T-helper 2 cell treated with Interferon-gamma antibody and Interleukin-4, amounts not matched to agents 5 μg/mL and 100 μg/mL, for 36 hours (primary cell): Measurements from ENCODE around the gene LHPP.

Experiments
- DNase-seq: peaks from one replicate; pipeline ENCODE4 v3.0.0; 2021; ENCODE audit warnings: low spot score
- H3K27ac Mint-ChIP-seq: one replicate; pipeline ENCODE4 v1.8.0; 2021; ENCODE audit warnings: mild to moderate bottlenecking, mixed read lengths
- H3K27me3 Mint-ChIP-seq: one replicate; pipeline ENCODE4 v1.8.0; 2021; ENCODE audit warnings: low read depth, mixed read lengths
- H3K36me3 Mint-ChIP-seq: one replicate; pipeline ENCODE4 v1.8.0; 2021; ENCODE audit warnings: low read depth, mixed read lengths
- H3K4me1 Mint-ChIP-seq: one replicate; pipeline ENCODE4 v1.8.0; 2021; ENCODE audit warnings: low read depth, mixed read lengths
- H3K4me3 Mint-ChIP-seq: one replicate; pipeline ENCODE4 v1.8.0; 2022; ENCODE audit warnings: mild to moderate bottlenecking, moderate library complexity, mixed read lengths
- H3K9me3 Mint-ChIP-seq: one replicate; pipeline ENCODE4 v1.8.0; 2021; ENCODE audit warnings: mixed read lengths

The LHPP gene

DNA sequence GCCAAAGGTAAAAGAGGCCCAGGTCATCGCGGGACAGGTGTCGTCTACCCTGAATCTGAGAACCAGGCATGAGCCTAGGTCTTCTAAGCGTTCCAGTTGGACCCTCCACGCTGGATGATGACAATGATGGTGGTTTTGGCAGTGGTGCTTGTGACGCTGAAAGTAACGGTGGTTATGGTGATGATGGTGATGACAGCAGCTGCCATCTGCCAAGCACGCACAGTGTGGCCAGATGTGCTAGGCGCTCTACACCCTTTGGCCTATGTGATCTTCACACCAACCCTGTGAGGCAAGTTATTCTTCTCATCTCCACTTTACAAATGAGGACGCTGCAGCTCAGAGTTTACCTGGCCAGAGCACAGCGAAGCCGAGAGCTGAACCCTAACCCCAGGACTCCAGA lies 188.6 kb downstream of the LHPP start:
- Mint-ChIP-seq H3K27me3 (no peaks in the 10 kb centered on the region), H3K27ac (peak overlapping the region; percentile 66), H3K9me3 (no peaks in the 10 kb centered on the region), H3K4me3 (peak overlapping the region; percentile 56), H3K36me3 (peaks cover 17% of the 10 kb centered on the region), H3K4me1 (peaks cover 69% of the 10 kb centered on the region)
- no peak for DNase-seq

DNA sequence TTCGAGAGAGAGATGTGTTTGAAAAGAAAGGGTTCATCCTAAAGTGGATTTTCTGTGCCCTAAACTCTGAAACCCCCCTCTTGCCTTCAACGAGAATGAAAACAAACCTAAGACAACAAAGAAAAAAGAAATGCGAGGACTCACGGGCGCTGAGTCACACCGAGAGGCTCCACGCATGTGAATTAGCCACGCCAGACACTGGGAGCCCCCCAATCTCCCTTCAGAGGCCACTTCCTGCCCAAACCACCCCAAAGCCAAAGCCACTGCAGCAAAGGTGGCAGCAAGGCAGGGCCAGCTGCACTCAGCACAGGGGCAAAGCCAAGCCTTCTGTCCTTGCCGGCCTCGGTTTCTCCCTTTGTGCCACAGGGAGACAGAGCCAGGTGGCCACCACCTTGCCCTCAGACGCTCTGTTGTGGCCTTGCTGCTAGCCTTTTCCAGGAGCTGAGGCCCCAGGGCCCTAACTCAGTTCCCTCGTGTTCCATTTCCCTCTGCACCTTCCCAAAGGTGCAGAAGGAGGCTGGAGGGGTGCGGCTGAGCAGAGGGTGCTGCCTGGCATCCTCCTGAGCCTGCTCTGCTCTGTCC lies 189.3 kb downstream of the LHPP start:
- H3K4me1 Mint-ChIP-seq = peaks cover 73% of the 10 kb centered on the region
- peak overlapping the region; percentile 56 for H3K4me3 Mint-ChIP-seq
- H3K27ac Mint-ChIP-seq = peak overlapping the region; percentile 66
- peak; percentile 53 for DNase-seq
- H3K36me3 Mint-ChIP-seq = peaks cover 17% of the 10 kb centered on the region
- no peaks in the 10 kb centered on the region for H3K9me3 Mint-ChIP-seq
- H3K27me3 Mint-ChIP-seq = no peaks in the 10 kb centered on the region

DNA sequence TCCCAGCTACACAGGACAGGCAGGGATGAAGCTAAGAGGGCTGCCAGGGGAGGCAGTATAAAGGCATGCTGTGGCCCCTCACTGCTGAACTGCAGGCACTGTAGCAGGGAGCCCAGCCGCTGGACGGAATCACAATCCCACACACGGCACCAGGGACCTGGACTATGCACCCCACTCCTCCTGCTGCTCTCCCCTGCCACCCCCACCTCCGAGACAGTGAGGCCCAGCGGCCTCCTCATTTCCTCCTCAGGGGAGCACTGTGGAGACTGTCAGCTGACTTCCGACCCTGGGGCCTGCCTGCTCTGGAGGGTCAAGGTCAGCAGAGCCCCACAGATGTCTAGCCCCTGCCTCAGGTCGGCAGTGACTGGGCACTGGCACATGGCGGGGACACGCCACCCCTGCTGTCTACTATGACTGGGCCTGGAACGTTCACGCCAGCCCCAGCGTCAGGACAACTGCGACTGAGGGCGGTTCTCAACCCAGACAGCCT lies 189.8 kb downstream of the LHPP start:
- H3K36me3 Mint-ChIP-seq = peaks cover 17% of the 10 kb centered on the region
- no peaks in the 10 kb centered on the region for H3K9me3 Mint-ChIP-seq
- no peak overlapping the region for H3K27ac Mint-ChIP-seq
- no peak for DNase-seq
- no peak overlapping the region for H3K4me3 Mint-ChIP-seq
- H3K27me3 Mint-ChIP-seq = no peaks in the 10 kb centered on the region
- peaks cover 72% of the 10 kb centered on the region for H3K4me1 Mint-ChIP-seq

DNA sequence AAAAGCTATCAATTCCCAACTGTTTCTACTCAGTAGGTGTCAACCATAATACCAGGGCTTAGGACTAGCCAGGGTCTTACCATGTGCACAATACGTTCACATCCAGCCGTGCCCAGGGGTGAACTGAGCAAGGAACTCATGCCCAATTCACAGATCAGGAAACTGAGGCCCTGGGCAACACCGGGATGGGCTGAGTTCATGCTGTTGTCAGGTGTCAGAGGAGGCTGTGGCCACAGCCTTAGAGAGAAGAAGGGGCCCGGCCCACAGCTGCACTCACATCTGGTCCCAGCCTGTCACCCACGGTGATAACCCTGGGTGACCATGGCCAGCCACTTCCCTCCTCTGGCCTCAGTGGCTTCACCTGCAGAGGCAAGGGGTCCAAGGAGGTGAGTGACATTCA lies 190.6 kb downstream of the LHPP start:
- DNase-seq = no peak
- Mint-ChIP-seq H3K27ac (no peak overlapping the region), H3K4me3 (no peak overlapping the region), H3K9me3 (no peaks in the 10 kb centered on the region), H3K36me3 (peaks cover 17% of the 10 kb centered on the region), H3K4me1 (peaks cover 68% of the 10 kb centered on the region), H3K27me3 (no peaks in the 10 kb centered on the region)

DNA sequence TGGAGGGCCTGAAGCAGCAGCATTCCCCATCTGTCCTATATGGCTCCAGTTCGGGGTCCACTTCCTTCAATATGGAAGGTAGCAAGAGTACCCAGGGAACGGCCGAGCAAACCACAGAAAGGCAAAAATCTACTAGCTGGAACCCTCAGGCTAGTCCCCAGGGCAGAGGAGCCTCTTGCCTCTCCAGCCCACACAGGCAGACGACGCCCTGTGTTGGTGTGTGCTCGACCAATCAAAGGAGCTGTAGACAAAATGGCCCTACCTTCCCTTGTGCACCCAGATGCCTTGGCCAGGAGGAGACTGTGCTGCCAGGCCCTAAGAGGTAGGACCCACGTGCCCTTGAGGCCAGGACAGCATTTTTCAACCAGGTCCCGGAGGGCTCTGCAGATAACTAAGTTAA lies 191.1 kb downstream of the LHPP start:
- H3K4me1 Mint-ChIP-seq = peaks cover 68% of the 10 kb centered on the region
- H3K4me3 Mint-ChIP-seq = no peak overlapping the region
- no peak for DNase-seq
- no peaks in the 10 kb centered on the region for H3K9me3 Mint-ChIP-seq
- no peaks in the 10 kb centered on the region for H3K27me3 Mint-ChIP-seq
- H3K27ac Mint-ChIP-seq = peak overlapping the region; percentile 20
- peaks cover 17% of the 10 kb centered on the region for H3K36me3 Mint-ChIP-seq

DNA sequence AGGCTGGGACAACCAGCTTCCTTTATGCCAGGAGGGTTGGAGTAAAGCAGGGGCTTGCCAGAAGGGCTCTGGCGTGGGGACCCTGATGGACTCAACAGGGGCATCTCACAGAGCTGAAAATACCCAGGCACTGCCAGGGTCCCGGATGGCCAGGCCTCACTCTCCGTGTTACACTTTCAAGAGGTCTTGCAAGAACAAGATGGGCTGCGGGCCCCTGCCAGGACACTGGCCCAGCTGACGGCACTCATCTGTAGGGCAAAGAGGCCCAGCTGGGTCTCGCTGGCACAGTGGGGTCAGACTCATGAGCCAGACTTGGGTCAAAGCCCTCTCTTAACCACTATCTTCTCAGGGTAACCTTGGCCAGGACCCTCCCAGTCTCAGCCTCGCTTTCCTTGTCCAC lies 191.7 kb downstream of the LHPP start:
- Mint-ChIP-seq H3K4me3 (no peak overlapping the region), H3K9me3 (no peaks in the 10 kb centered on the region), H3K27me3 (no peaks in the 10 kb centered on the region), H3K36me3 (peaks cover 17% of the 10 kb centered on the region), H3K27ac (no peak overlapping the region), H3K4me1 (peaks cover 65% of the 10 kb centered on the region)
- DNase-seq = no peak

DNA sequence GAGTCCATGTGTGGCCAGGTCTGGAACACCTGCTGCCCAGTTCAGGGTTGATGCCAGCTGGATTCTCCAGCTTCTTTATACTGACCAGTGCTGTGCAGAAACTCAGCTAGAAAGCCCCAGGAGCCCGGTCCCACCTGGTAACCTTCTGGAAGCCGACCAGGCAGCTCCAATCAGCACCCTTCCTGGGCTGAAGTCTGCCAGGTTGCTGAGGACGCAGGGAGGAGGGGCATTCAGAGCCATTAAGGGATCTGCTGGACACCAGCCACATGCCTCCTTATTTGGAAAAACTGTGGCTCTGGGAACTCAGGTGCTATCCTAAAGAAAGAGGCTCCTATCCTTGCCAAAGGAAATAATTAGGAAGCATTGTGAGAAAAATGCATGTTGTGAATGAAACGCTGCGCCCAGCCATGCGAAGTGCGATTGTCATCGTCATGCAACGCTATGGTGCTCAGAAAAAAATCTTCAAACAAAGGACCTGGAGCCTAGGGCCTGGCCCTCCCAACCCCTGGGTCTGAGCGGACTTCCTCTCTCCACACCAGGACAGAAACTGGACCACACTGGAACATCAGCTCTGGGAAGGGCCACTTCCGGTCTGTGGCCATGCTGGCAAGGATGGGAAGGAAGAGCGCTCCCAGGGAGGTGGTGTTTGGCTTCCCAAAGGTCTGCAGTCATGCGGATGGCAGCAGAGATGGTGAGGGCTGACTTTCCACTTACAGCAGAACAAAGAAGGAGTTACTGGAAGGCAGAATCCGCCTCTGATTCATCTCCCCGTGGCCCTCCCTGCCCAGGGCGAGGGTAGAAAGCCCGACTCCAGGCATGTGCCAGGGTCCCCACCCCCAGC lies 192.4 kb downstream of the LHPP start:
- Mint-ChIP-seq H3K4me1 (peaks cover 64% of the 10 kb centered on the region), H3K27me3 (no peaks in the 10 kb centered on the region), H3K4me3 (no peak overlapping the region), H3K9me3 (no peaks in the 10 kb centered on the region), H3K27ac (no peak overlapping the region), H3K36me3 (peaks cover 13% of the 10 kb centered on the region)
- no peak for DNase-seq

DNA sequence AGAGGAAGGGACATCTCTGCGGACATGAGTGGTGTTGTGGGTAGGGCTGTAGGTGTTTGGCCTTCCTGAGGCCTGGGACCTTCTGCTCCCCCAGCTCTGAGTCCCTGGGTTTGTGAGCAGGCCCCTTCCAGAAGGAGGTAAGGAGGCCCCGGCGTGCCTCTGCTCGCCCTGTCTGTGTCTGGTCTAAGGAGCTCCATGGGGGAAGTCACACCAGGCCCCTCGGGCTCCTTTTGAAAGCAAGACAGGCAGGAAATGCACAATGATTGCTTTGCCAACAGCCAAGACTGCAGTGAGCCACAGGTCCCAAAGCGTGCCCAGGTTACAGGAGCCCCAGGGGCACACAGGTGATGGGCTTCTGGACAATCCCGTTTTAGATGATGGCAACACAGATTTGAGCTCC lies 193.1 kb downstream of the LHPP start:
- H3K4me3 Mint-ChIP-seq = no peak overlapping the region
- no peaks in the 10 kb centered on the region for H3K27me3 Mint-ChIP-seq
- DNase-seq = no peak
- peaks cover 10% of the 10 kb centered on the region for H3K36me3 Mint-ChIP-seq
- H3K27ac Mint-ChIP-seq = no peak overlapping the region
- no peaks in the 10 kb centered on the region for H3K9me3 Mint-ChIP-seq
- H3K4me1 Mint-ChIP-seq = peaks cover 66% of the 10 kb centered on the region

DNA sequence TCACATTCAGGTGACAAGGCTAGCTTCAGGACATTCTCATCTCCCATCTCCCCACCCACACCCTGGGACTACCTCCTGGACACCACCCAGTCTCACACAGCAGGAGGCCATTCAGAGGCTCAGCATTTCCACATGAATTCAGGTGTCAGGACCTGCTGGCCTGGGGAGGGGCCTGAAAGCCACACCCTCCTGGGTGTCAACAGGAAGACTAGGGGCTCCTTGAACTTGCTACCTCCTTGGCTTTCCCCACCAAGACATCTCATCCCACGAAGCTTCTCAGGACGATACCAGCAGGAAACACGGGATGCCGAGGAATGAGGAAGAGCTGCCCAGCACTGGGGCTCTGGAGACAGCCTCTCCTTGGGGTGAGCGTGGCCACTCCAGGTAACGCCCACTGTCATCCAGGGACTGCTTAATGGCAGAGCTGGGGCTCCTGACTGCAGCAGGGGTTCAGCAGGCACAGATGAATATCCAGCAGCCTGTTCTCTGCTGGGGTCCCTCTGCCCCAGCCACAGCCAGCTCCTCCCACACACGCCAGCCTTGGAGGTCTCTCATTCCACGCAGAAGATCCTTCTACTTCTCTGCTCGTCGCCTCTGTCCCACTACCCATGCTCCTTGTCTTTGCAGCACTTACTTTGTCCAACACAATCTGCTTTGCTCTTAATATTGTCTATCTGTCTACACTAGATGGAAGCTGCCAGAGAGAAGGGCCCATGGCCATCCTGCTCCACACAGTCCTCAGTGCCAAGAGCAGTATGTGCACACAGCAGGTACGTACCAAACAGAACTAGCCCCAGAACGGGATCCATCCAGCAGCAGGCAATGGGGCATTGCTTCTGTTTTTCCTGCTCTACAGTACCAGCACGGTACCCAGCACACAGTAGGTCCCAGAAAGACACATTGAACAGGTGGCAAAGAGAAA lies 193.8 kb downstream of the LHPP start:
- Mint-ChIP-seq H3K4me1 (peaks cover 64% of the 10 kb centered on the region), H3K9me3 (no peaks in the 10 kb centered on the region), H3K27me3 (no peaks in the 10 kb centered on the region), H3K27ac (peak overlapping the region; percentile 75), H3K36me3 (peaks cover 5% of the 10 kb centered on the region), H3K4me3 (no peak overlapping the region)
- DNase-seq = no peak

DNA sequence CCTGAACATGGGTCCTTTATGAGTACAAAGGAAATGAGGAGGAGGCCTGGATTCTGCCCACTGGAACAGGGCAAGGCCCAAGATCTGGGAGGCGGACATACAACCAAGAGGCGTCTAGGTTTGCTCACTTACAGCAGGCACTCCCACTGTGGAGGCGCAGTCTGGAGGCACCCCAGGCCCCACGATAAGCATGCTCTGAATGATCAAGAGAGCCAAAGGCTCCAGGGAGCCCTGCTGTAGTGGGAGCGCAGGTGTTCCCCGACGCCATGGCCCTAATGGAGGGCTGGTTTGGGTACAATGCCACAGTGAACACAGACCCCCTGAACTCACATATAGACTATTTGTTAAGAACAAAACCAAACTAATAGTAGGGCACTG lies 194.5 kb downstream of the LHPP start:
- no peak overlapping the region for H3K4me3 Mint-ChIP-seq
- H3K9me3 Mint-ChIP-seq = no peaks in the 10 kb centered on the region
- DNase-seq = no peak
- H3K27me3 Mint-ChIP-seq = no peaks in the 10 kb centered on the region
- H3K36me3 Mint-ChIP-seq = peaks cover 2% of the 10 kb centered on the region
- peaks cover 58% of the 10 kb centered on the region for H3K4me1 Mint-ChIP-seq
- H3K27ac Mint-ChIP-seq = no peak overlapping the region

DNA sequence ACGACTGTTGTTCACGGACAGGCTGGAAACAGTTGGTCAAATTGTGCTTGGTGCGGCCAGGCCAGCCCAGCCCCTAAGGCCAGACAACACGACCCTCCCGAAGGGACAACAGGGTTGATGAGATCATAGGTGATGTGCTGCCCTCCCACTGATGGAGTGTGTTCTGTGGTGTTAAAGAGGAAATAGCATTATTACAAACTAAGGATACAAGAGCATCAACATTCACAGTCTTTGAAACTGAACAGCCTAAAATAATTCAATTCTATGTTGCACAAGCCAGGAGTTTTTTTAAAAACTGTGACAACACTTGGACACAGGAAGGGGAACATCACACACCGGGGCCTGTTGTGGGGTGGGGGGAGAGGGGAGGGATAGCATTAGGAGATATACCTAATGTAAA lies 194.9 kb downstream of the LHPP start:
- Mint-ChIP-seq H3K4me1 (peaks cover 53% of the 10 kb centered on the region), H3K27me3 (no peaks in the 10 kb centered on the region), H3K36me3 (peaks cover 2% of the 10 kb centered on the region), H3K4me3 (no peak overlapping the region), H3K9me3 (no peaks in the 10 kb centered on the region), H3K27ac (no peak overlapping the region)
- DNase-seq = no peak

DNA sequence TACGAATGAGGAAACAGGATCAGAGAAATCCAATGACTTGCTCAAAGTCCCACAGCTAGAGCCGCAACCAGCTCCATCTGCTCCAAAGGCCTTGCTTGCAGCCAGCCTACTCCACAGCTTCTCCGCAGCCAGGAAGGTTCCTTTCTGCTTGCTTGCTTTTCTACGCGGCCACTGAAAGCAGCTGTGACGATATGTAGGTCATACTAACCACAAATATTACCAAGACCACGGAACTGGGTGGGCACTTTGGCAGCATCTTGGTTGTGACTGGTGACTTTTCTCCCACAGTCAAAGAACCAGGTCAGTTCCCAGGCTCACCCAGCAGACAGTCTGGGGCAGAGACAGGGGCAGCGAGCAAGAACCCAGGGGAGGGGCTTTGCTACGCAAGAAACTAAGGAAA lies 196.2 kb downstream of the LHPP start:
- peaks cover 2% of the 10 kb centered on the region for H3K36me3 Mint-ChIP-seq
- H3K4me3 Mint-ChIP-seq = peak overlapping the region; percentile 3
- H3K27ac Mint-ChIP-seq = no peak overlapping the region
- H3K9me3 Mint-ChIP-seq = no peaks in the 10 kb centered on the region
- H3K4me1 Mint-ChIP-seq = peaks cover 46% of the 10 kb centered on the region
- no peaks in the 10 kb centered on the region for H3K27me3 Mint-ChIP-seq
- DNase-seq = no peak

DNA sequence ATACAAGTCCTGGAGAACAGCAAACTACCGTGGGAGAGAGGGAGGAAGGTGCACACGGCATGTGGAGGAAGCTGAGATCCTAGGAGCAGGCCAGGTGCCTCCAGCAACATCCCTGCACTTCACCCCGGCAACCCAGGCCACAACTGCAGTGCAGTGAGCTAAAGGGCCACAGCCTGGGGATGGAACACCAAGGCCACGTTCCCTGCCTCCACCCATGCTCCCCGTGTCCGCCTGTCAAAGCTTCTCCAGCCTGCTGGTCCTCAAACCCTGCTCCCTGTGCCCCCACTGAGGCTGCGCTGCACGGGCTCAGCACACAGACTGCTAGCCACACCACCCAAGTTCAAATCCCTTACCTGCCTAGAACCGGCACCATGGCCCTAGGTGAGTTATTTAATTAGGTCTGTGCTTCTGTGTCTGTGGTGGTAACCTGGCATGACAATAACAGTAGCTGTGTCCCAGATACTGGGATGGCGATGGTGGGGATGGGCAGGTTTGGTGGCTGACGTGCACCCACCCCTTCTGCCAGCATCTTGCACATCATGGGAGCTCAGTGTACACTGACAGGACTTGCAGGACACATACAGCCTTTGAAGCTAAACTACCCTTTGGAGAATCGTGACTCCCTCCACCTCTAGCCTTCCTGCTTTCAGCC lies 197.1 kb downstream of the LHPP start:
- peak overlapping the region; percentile 46 for H3K4me3 Mint-ChIP-seq

More for the DNA sequence above, 197.1 kb downstream of the LHPP start:
- Mint-ChIP-seq H3K27me3 (no peaks in the 10 kb centered on the region), H3K4me1 (peaks cover 44% of the 10 kb centered on the region), H3K27ac (peak overlapping the region; percentile 31), H3K9me3 (no peaks in the 10 kb centered on the region), H3K36me3 (peaks cover 2% of the 10 kb centered on the region)
- DNase-seq = no peak
